Cardiac muscle cell (in vitro differentiated cells and primary cell): ENCODE data around the gene CCR5. TPM values are rescaled to one million over a fixed set of nuclear protein-coding genes. Genes with fewer than 3 reads are reported as not detected.

Experiments
- DNase-seq, 2 donors: peaks; one replicate each; pipeline versions ENCODE4 v3.0.0 to v3.0.0-alpha.2; 2010 to 2017; ENCODE audit warnings: low read depth in 1 of 2, low spot score in 1 of 2
- H3K27ac ChIP-seq: fragments of 200-600 bp; sonication (generic); 2 replicates; pipeline ENCODE4 v1.5.1; 2016
- H3K27me3 ChIP-seq: fragments of 200-600 bp; sonication (generic); 2 replicates; pipeline ENCODE4 v1.6.0; 2016; ENCODE audit warnings: control low read depth
- H3K36me3 ChIP-seq: fragments of 200-600 bp; sonication (generic); 2 replicates; pipeline ENCODE4 v1.5.1; 2016; ENCODE audit warnings: control low read depth
- H3K4me1 ChIP-seq: fragments of 200-600 bp; sonication (generic); 2 replicates; pipeline ENCODE4 v1.8.1; 2017; ENCODE audit warnings: low read depth, mild to moderate bottlenecking, mixed run types
- H3K4me3 ChIP-seq: fragments of 200-600 bp; sonication (generic); 2 replicates; pipeline ENCODE4 v1.5.1; 2016; ENCODE audit warnings: mild to moderate bottlenecking
- H3K9me3 ChIP-seq: fragments of 200-600 bp; sonication (generic); 2 replicates; pipeline ENCODE4 v1.5.1; 2017; ENCODE audit warnings: low read depth, mild to moderate bottlenecking, control low read depth
- polyA plus RNA-seq: library from polyadenylated mRNA; unstranded; fragments of >200 nt; fragmentation: Nextera tagmentation; extraction: Ambion mirVana; gene quantifications from 2 replicates; pipeline ENCODE4 v1.2.1, GENCODE V29; 2016
- total RNA-seq: library from RNA; depleted of rRNA; stranded (reverse); fragments of >200 nt; gene quantifications from 2 replicates; pipeline ENCODE4 v1.2.3, GENCODE V29; 2016
- TF ChIP-seq, protein P1 (sequence below): IDR thresholded peaks from 2 replicates; pipeline ENCODE4 v1.5.1; 2012; ENCODE audit warnings: low read depth, mild to moderate bottlenecking, low read length

Gene CCR5
- total and polyA plus RNA-seq, 2 experiments from 2014 or later, result not detected

DNA sequence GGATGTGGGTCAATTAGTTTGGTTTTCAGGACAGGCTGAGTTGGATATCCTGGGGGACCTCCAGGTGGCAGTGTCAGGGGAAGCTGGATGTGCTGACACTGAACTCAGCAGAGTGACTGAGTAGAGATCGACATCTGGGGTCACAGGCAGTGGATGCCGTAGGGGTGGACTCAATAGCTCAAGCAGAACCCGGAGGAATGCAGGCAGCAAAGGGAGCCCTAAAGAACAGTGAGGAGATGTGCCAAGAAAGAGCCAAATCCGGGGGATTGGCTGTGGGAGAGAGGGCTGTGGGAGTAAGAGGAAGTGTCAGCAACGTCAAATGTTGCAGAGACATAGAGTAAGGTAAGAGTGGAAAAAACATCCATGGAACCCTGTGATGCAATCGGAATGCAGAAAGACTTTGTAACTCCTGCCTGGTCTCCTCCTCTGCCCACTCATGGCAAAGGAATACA lies 24.5 kb downstream of the CCR5 start:
- TF ChIP-seq, protein P1, sequence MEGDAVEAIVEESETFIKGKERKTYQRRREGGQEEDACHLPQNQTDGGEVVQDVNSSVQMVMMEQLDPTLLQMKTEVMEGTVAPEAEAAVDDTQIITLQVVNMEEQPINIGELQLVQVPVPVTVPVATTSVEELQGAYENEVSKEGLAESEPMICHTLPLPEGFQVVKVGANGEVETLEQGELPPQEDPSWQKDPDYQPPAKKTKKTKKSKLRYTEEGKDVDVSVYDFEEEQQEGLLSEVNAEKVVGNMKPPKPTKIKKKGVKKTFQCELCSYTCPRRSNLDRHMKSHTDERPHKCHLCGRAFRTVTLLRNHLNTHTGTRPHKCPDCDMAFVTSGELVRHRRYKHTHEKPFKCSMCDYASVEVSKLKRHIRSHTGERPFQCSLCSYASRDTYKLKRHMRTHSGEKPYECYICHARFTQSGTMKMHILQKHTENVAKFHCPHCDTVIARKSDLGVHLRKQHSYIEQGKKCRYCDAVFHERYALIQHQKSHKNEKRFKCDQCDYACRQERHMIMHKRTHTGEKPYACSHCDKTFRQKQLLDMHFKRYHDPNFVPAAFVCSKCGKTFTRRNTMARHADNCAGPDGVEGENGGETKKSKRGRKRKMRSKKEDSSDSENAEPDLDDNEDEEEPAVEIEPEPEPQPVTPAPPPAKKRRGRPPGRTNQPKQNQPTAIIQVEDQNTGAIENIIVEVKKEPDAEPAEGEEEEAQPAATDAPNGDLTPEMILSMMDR, result peak; percentile 3
- peak in 1 of 2 donors; percentile 79 for DNase-seq
- Histone ChIP-seq H3K36me3 (no peaks in the 10 kb centered on the region), H3K27me3 (no peaks in the 10 kb centered on the region), H3K9me3 (no peaks in the 10 kb centered on the region), H3K4me1 (peaks cover 32% of the 10 kb centered on the region), H3K27ac (no peak overlapping the region), H3K4me3 (no peak overlapping the region)

DNA sequence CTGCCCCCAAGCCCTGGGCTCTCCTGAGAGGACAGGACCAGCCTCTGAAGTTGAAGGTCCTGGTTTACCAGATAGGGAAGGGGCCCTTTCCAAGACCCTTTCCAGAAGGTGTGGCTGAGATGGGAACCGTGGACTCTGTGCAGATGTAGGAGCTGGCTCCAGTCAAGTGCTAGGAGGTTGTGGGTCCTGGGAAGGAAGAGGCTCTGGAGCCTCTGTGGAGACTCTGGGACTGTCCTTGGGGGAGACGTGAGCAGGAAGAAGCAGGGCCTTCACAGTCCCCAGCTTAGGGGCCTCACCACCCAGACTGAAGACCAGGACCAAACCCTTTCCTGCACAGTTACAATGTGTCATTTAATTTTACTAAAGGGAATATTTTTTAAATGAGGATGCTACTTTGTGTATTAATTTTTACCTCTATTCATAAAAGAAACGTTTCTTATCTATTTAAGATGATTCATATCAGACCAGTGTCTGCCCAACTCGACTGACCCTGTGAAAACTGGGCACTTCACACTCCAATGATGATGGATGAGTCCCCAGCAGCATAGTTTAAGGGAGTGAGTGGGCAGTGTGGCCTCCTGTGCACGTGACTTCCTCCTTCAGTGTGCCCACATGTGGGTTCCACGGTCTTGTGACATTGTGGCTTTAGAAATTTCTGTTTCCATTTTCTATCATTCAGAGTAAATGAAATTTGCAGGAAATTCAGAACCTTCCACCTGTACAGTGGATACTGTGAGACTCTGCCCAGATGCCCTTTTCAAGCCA lies 25.2 kb downstream of the CCR5 start:
- TF ChIP-seq, protein P1, result no peak
- Histone ChIP-seq H3K27me3 (no peaks in the 10 kb centered on the region), H3K4me1 (peaks cover 39% of the 10 kb centered on the region), H3K4me3 (no peak overlapping the region), H3K9me3 (no peaks in the 10 kb centered on the region), H3K27ac (no peak overlapping the region), H3K36me3 (no peaks in the 10 kb centered on the region)
- DNase-seq, result no peak

GRCh38 chr3:46397111-46397510 lies 26.4 kb downstream of the CCR5 start:
- Histone ChIP-seq H3K4me3 (no peak overlapping the region), H3K4me1 (peaks cover 40% of the 10 kb centered on the region), H3K9me3 (no peaks in the 10 kb centered on the region), H3K27me3 (no peaks in the 10 kb centered on the region), H3K27ac (no peak overlapping the region), H3K36me3 (no peaks in the 10 kb centered on the region)
- TF ChIP-seq, protein P1, result no peak
- no peak for DNase-seq

GRCh38 chr3:46398186-46398955 lies 27.6 kb downstream of the CCR5 start:
- Histone ChIP-seq H3K4me3 (no peak overlapping the region), H3K9me3 (no peaks in the 10 kb centered on the region), H3K27ac (no peak overlapping the region), H3K36me3 (no peaks in the 10 kb centered on the region), H3K27me3 (no peaks in the 10 kb centered on the region), H3K4me1 (peaks cover 39% of the 10 kb centered on the region)
- no peak for DNase-seq
- TF ChIP-seq, protein P1, result no peak

GRCh38 chr3:46399098-46399497 lies 28.4 kb downstream of the CCR5 start:
- Histone ChIP-seq H3K4me1 (peaks cover 32% of the 10 kb centered on the region), H3K36me3 (no peaks in the 10 kb centered on the region), H3K27ac (no peak overlapping the region), H3K4me3 (no peak overlapping the region), H3K9me3 (no peaks in the 10 kb centered on the region), H3K27me3 (no peaks in the 10 kb centered on the region)
- DNase-seq, result no peak
- TF ChIP-seq, protein P1, result no peak
